SK-N-MC (cell line): ENCODE measurements around the gene ABCB4.
"Not testable (repeated sequence)": the region's sequence is repeated elsewhere in the genome, so short reads cannot be mapped to it uniquely, and the experiment has no call there.

Experiments used
- EZH2 ChIP-seq: fragments of 200-600 bp; sonication (generic); IDR thresholded peaks from one replicate; pipeline ENCODE4 v1.6.1; 2017; ENCODE audit warnings: antibody characterized with exemption
- FOXP2 ChIP-seq: optimal IDR thresholded peaks from 2 replicates; pipeline ENCODE3; 2011; ENCODE audit warnings: mild to moderate bottlenecking, moderate library complexity; ENCODE audit not compliant: insufficient read depth; ENCODE audit errors: extremely low read length, control extremely low read depth
- POLR2AphosphoS5 ChIP-seq: IDR thresholded peaks from 2 replicates; pipeline ENCODE4 v1.6.1; 2012; ENCODE audit warnings: mild to moderate bottlenecking, low read depth, low read length, borderline replicate concordance

DNA sequence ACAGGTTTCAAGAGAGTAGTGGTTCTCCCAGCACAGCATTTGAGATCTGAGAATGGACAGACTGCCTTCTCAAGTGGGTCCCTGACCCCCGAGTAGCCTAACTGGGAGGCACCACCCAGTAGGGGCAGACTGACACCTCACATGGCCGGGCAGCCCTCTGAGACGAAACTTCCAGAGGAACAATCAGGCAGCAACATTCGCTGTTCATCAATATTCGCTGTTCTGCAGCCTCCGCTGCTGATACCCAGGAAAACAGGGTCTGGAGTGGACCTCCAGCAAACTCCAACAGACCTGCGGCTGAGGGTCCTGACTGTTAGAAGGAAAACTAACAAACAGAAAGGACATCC, 10.0 kb downstream of the ABCB4 start:
- TF ChIP-seq EZH2, POLR2AphosphoS5, FOXP2: not testable (repeated sequence)
